Measurements from ENCODE around the gene TLN1.

TLN1 gene

GRCh38 chr9:35669331-35670145 lies 62.5 kb downstream of the TLN1 start:
- no peak overlapping the region for H3K4me2 ChIP-seq (ENCODE audit: low read length)
- H3K4me1 ChIP-seq, result peaks cover 7% of the 10 kb centered on the region
- H3K79me2 ChIP-seq, result no peaks in the 10 kb centered on the region
- no peak for TF ChIP-seq CTCF (IDR thresholded peaks at IDR 0.05)
- H3K36me3 ChIP-seq (ENCODE audit: control insufficient read depth, insufficient read depth, low read length), result no peaks in the 10 kb centered on the region
- H3K9ac ChIP-seq, result no peak overlapping the region
- H3K9me3 ChIP-seq (ENCODE audit: control insufficient read depth, low read length), result no peaks in the 10 kb centered on the region
- H2AFZ ChIP-seq, result peak overlapping the region; percentile 54
- no peak overlapping the region for H3K4me3 ChIP-seq (ENCODE audit: low read depth, low read length)
- H3K27me3 ChIP-seq (ENCODE audit: control insufficient read depth, insufficient read depth, low read length), result no peaks in the 10 kb centered on the region
- no peak overlapping the region for H3K27ac ChIP-seq

- Histone ChIP-seq H3K4me1 (peaks cover under 1% of the 10 kb centered on the region), H3K27me3 (ENCODE audit: control insufficient read depth, insufficient read depth, low read length) (no peaks in the 10 kb centered on the region), H2AFZ (no peak overlapping the region)
These were observed 64.1 kb downstream of the TLN1 start for GRCh38 chr9:35667939-35668338.

GRCh38 chr9:35666549-35666948 lies 65.4 kb downstream of the TLN1 start:
- Histone ChIP-seq H3K79me2 (no peaks in the 10 kb centered on the region), H3K9ac (no peak overlapping the region), H3K4me1 (no peaks in the 10 kb centered on the region), H3K27me3 (ENCODE audit: control insufficient read depth, insufficient read depth, low read length) (no peaks in the 10 kb centered on the region), H3K4me3 (ENCODE audit: low read depth, low read length) (no peak overlapping the region), H2AFZ (no peak overlapping the region), H3K27ac (no peak overlapping the region), H3K36me3 (ENCODE audit: control insufficient read depth, insufficient read depth, low read length) (no peaks in the 10 kb centered on the region), H3K9me3 (ENCODE audit: control insufficient read depth, low read length) (no peaks in the 10 kb centered on the region), H3K4me2 (ENCODE audit: low read length) (no peak overlapping the region)
- TF ChIP-seq CTCF (IDR thresholded peaks at IDR 0.05), result no peak

More at GRCh38 chr9:35667939-35668338, 64.1 kb downstream of the TLN1 start:
- no peak overlapping the region for H3K4me3 ChIP-seq (ENCODE audit: low read depth, low read length)
- no peaks in the 10 kb centered on the region for H3K36me3 ChIP-seq (ENCODE audit: control insufficient read depth, insufficient read depth, low read length)
- no peak overlapping the region for H3K4me2 ChIP-seq (ENCODE audit: low read length)
- H3K9ac ChIP-seq, result no peak overlapping the region
- no peaks in the 10 kb centered on the region for H3K9me3 ChIP-seq (ENCODE audit: control insufficient read depth, low read length)
- H3K79me2 ChIP-seq, result no peaks in the 10 kb centered on the region
- no peak for TF ChIP-seq CTCF (IDR thresholded peaks at IDR 0.05)
- no peak overlapping the region for H3K27ac ChIP-seq

GRCh38 chr9:35666045-35666444 lies 66.0 kb downstream of the TLN1 start:
- no peak overlapping the region for H3K27ac ChIP-seq
- no peaks in the 10 kb centered on the region for H3K36me3 ChIP-seq (ENCODE audit: control insufficient read depth, insufficient read depth, low read length)
- no peak for TF ChIP-seq CTCF (IDR thresholded peaks at IDR 0.05)
- H3K4me2 ChIP-seq (ENCODE audit: low read length), result no peak overlapping the region
- H3K4me1 ChIP-seq, result no peaks in the 10 kb centered on the region
- no peak overlapping the region for H3K4me3 ChIP-seq (ENCODE audit: low read depth, low read length)
- H3K27me3 ChIP-seq (ENCODE audit: control insufficient read depth, insufficient read depth, low read length), result no peaks in the 10 kb centered on the region
- H3K9me3 ChIP-seq (ENCODE audit: control insufficient read depth, low read length), result no peaks in the 10 kb centered on the region
- H3K79me2 ChIP-seq, result no peaks in the 10 kb centered on the region
- no peak overlapping the region for H2AFZ ChIP-seq
- no peak overlapping the region for H3K9ac ChIP-seq

GRCh38 chr9:35665471-35665818 lies 66.5 kb downstream of the TLN1 start:
- Histone ChIP-seq H2AFZ (peak overlapping the region; percentile 83), H3K9ac (no peak overlapping the region), H3K9me3 (ENCODE audit: control insufficient read depth, low read length) (no peaks in the 10 kb centered on the region), H3K4me2 (ENCODE audit: low read length) (peak overlapping the region; percentile 94), H3K4me3 (ENCODE audit: low read depth, low read length) (peak overlapping the region; percentile 56), H3K27ac (no peak overlapping the region), H3K27me3 (ENCODE audit: control insufficient read depth, insufficient read depth, low read length) (no peaks in the 10 kb centered on the region), H3K79me2 (no peaks in the 10 kb centered on the region), H3K36me3 (ENCODE audit: control insufficient read depth, insufficient read depth, low read length) (no peaks in the 10 kb centered on the region), H3K4me1 (no peaks in the 10 kb centered on the region)
- TF ChIP-seq CTCF (IDR thresholded peaks at IDR 0.05), result no peak
